GM23338 (cell line): ENCODE data around the gene SPATA20. TPM values are rescaled to one million over a fixed set of nuclear protein-coding genes. Genes with fewer than 3 reads are reported as not detected.

Experiments
- ATAC-seq: fragments of 200-7000 bp; cut with Tn5 transposase; 3 replicates; pipeline ENCODE4 v1.9.1; 2020
- DNase-seq: peaks from one replicate; pipeline ENCODE4 v3.0.0-alpha.2; 2015; ENCODE audit warnings: low spot score
- H2AFZ ChIP-seq: fragments of 200-600 bp; sonication (generic); 2 replicates; pipeline ENCODE4 v1.8.0; 2016; ENCODE audit warnings: antibody characterized with exemption, mild to moderate bottlenecking, moderate library complexity
- H3F3A ChIP-seq: fragments of 200-600 bp; sonication (generic); replicated peaks from 2 replicates; pipeline ENCODE4 v1.8.0; 2017; ENCODE audit warnings: antibody characterized with exemption, mixed run types, low read depth
- H3K27ac ChIP-seq: fragments of 200-600 bp; sonication (generic); 2 replicates; pipeline ENCODE4 v1.6.1; 2016; ENCODE audit warnings: low read depth
- H3K27me3 ChIP-seq: fragments of 200-600 bp; sonication (generic); 2 replicates; pipeline ENCODE4 v1.8.0; 2016; ENCODE audit warnings: mild to moderate bottlenecking, mixed run types, moderate library complexity; ENCODE audit not compliant: insufficient read depth
- H3K36me3 ChIP-seq: fragments of 200-600 bp; sonication (generic); 2 replicates; pipeline ENCODE4 v1.8.0; 2016; ENCODE audit warnings: mild to moderate bottlenecking; ENCODE audit not compliant: insufficient read depth
- H3K4me1 ChIP-seq: fragments of 200-600 bp; sonication (generic); 2 replicates; pipeline ENCODE4 v1.8.0; 2016; ENCODE audit warnings: mild to moderate bottlenecking, moderate library complexity; ENCODE audit not compliant: insufficient read depth
- H3K4me2 ChIP-seq: fragments of 200-600 bp; sonication (generic); 2 replicates; pipeline ENCODE4 v1.7.1; 2017; ENCODE audit warnings: mixed run types
- H3K4me3 ChIP-seq: fragments of 200-600 bp; sonication (generic); 2 replicates; pipeline ENCODE4 v1.6.1; 2016; ENCODE audit warnings: mixed run types
- H3K79me2 ChIP-seq: fragments of 200-600 bp; sonication (generic); replicated peaks from 2 replicates; pipeline ENCODE4 v1.8.0; 2017; ENCODE audit warnings: mild to moderate bottlenecking; ENCODE audit not compliant: insufficient read depth
- H3K9me2 ChIP-seq: fragments of 200-600 bp; sonication (generic); 2 replicates; pipeline ENCODE4 v1.8.0; 2017; ENCODE audit not compliant: insufficient read depth
- H4K20me1 ChIP-seq: fragments of 200-600 bp; sonication (generic); replicated peaks from 2 replicates; pipeline ENCODE4 v1.8.0; 2017; ENCODE audit warnings: mild to moderate bottlenecking; ENCODE audit not compliant: insufficient read depth
- H3K27ac Mint-ChIP-seq: 2 replicates; pipeline ENCODE4 v1.8.0; 2020; ENCODE audit warnings: inconsistent platforms, mild to moderate bottlenecking, moderate library complexity, mixed read lengths
- H3K27me3 Mint-ChIP-seq: 3 replicates; pipeline ENCODE4 v1.8.0; 2022; ENCODE audit warnings: low read depth, mild to moderate bottlenecking, moderate library complexity, mixed read lengths, inconsistent platforms; ENCODE audit not compliant: insufficient read depth, poor library complexity
- H3K36me3 Mint-ChIP-seq: 3 replicates; pipeline ENCODE4 v1.8.0; 2021; ENCODE audit warnings: low read depth, mild to moderate bottlenecking, inconsistent platforms, moderate library complexity, mixed read lengths
- H3K4me1 Mint-ChIP-seq: 3 replicates; pipeline ENCODE4 v1.8.0; 2020; ENCODE audit warnings: mild to moderate bottlenecking, inconsistent platforms, mixed read lengths
- H3K4me3 Mint-ChIP-seq: 3 replicates; pipeline ENCODE4 v1.8.0; 2021; ENCODE audit warnings: moderate library complexity, mild to moderate bottlenecking, inconsistent platforms, mixed read lengths
- H3K9me3 Mint-ChIP-seq: 3 replicates; pipeline ENCODE4 v1.8.0; 2020; ENCODE audit warnings: moderate library complexity, mild to moderate bottlenecking, inconsistent platforms, mixed read lengths
- CREB1 ChIP-seq: fragments of 250-450 bp; sonication (Bioruptor Pico); IDR thresholded peaks from 2 replicates; pipeline ENCODE4 v1.5.0; 2020; ENCODE audit warnings: low read depth, mild to moderate bottlenecking, moderate library complexity
- CTCF ChIP-seq, 2 experiments: fragments of 200-600 bp in 1 of 2; sonication (generic) in 1 of 2; conservative IDR thresholded peaks; 2 replicates each; pipeline versions ENCODE4 v1.5.1 to v1.6.1; 2016 to 2017; ENCODE audit warnings: antibody characterized with exemption in 2 of 2, low read depth in 2 of 2, mild to moderate bottlenecking in 2 of 2, moderate library complexity in 1 of 2
- EZH2 ChIP-seq: fragments of 200-600 bp; sonication (generic); IDR thresholded peaks from one replicate; pipeline ENCODE4 v1.8.0; 2017; ENCODE audit warnings: antibody characterized with exemption, mild to moderate bottlenecking, low read depth; ENCODE audit not compliant: unreplicated experiment
- EZH2phosphoT487 ChIP-seq: fragments of 200-600 bp; sonication (generic); IDR thresholded peaks from one replicate; pipeline ENCODE4 v1.8.1; 2018; ENCODE audit warnings: antibody characterized with exemption; ENCODE audit not compliant: unreplicated experiment
- JUNB ChIP-seq: IDR thresholded peaks from one replicate; pipeline ENCODE4 v1.6.1; 2016; ENCODE audit warnings: antibody characterized with exemption; ENCODE audit not compliant: unreplicated experiment
- NANOG ChIP-seq: IDR thresholded peaks from 2 replicates; pipeline ENCODE4 v1.6.1; 2016; ENCODE audit warnings: antibody characterized with exemption, borderline replicate concordance
- POLR2AphosphoS5 ChIP-seq: IDR thresholded peaks from 2 replicates; pipeline ENCODE4 v1.6.1; 2016; ENCODE audit warnings: antibody characterized with exemption, low read depth
- REST ChIP-seq: IDR thresholded peaks from one replicate; pipeline ENCODE4 v1.6.1; 2018; ENCODE audit warnings: antibody characterized with exemption; ENCODE audit not compliant: unreplicated experiment
- STAT1 ChIP-seq: IDR thresholded peaks from one replicate; pipeline ENCODE4 v1.6.1; 2016; ENCODE audit warnings: antibody characterized with exemption; ENCODE audit not compliant: unreplicated experiment
- ZNF114 ChIP-seq: fragments of 250-450 bp; sonication (Bioruptor Pico); IDR thresholded peaks from 2 replicates; pipeline ENCODE4 v1.5.0; 2020; ENCODE audit warnings: mild to moderate bottlenecking, moderate library complexity
- polyA plus RNA-seq: library from polyadenylated mRNA; unstranded; fragments of >200 nt; fragmentation: Nextera tagmentation; extraction: Ambion mirVana; gene quantifications from 2 replicates; pipeline ENCODE4 v1.2.1, GENCODE V29; 2016
- total RNA-seq: library from RNA; depleted of rRNA; stranded (reverse); fragments of >200 nt; shearing (Covaris generic); gene quantifications from 2 replicates; pipeline ENCODE4 v1.2.3, GENCODE V29; 2014

SPATA20 gene
- total and polyA plus RNA-seq, 2 experiments from 2014 or later: 13.8 to 32.7 TPM

GRCh38 chr17:50527155-50527762, 19.7 kb upstream of the SPATA20 start (continued):
- TF ChIP-seq EZH2phosphoT487 (no peak), JUNB (no peak), STAT1 (no peak), EZH2 (no peak), CTCF (conservative IDR thresholded peaks at IDR 0.05; ENCODE audit: low read depth in 2 of 2) (no peak), REST (no peak), NANOG (no peak), CREB1 (CRISPR knock-in tag) (no peak)

GRCh38 chr17:50527949-50528474, 19.0 kb upstream of the SPATA20 start:
- no peak overlapping the region for H2AFZ ChIP-seq
- no peaks in the 10 kb centered on the region for H3K36me3 ChIP-seq
- no peaks in the 10 kb centered on the region for H3K9me3 Mint-ChIP-seq
- H3K4me3 ChIP-seq: no peak overlapping the region
- peaks cover 3% of the 10 kb centered on the region; the same call in 1 of the 2 replicates for H3K9me2 ChIP-seq
- no peaks in the 10 kb centered on the region for H3F3A ChIP-seq
- no peak overlapping the region for H3K4me3 Mint-ChIP-seq
- no peak overlapping the region for H3K27ac Mint-ChIP-seq
- no peak overlapping the region for H3K4me2 ChIP-seq
- no peaks in the 10 kb centered on the region; the same call in 2 of the 3 replicates for H3K36me3 Mint-ChIP-seq
- TF ChIP-seq STAT1 (no peak), REST (no peak), POLR2AphosphoS5 (no peak), EZH2phosphoT487 (no peak), ZNF114 (CRISPR knock-in tag) (no peak)
- H4K20me1 ChIP-seq: no peaks in the 10 kb centered on the region
- H3K27me3 Mint-ChIP-seq: peaks cover 22% of the 10 kb centered on the region
- peaks cover 19% of the 10 kb centered on the region for H3K27me3 ChIP-seq
- peaks cover 8% of the 10 kb centered on the region for H3K4me1 ChIP-seq
- H3K79me2 ChIP-seq: no peaks in the 10 kb centered on the region
- no peak overlapping the region for H3K27ac ChIP-seq
- ATAC-seq (no peak), DNase-seq (no peak)
- peaks cover 14% of the 10 kb centered on the region; the same call in 2 of the 3 replicates for H3K4me1 Mint-ChIP-seq
